NCI-H128 (cell line): Measurements from ENCODE around the gene MFSD11.
"Not testable (repeated sequence)": the region's sequence is repeated elsewhere in the genome, so short reads cannot be mapped to it uniquely, and the experiment has no call there.

Source experiments
- DNase-seq: peaks from one replicate; lab custom pipeline; 2025; ENCODE audit not compliant: unreplicated experiment; lab: John Stamatoyannopoulos, UW

The MFSD11 gene

GRCh38 chr17:76745785-76746184 lies 7.9 kb downstream of the MFSD11 start:
- not testable (repeated sequence) for DNase-seq

GRCh38 chr17:76747716-76748363 lies 9.9 kb downstream of the MFSD11 start:
- no peak for DNase-seq

GRCh38 chr17:76748657-76749056 lies 10.7 kb downstream of the MFSD11 start:
- no peak for DNase-seq

- DNase-seq: no peak
Observed at GRCh38 chr17:76751416-76751993, 13.6 kb downstream of the MFSD11 start.

- DNase-seq: no peak
Observed at GRCh38 chr17:76752006-76752405, 14.1 kb downstream of the MFSD11 start.

- no peak for DNase-seq
Observed at GRCh38 chr17:76753061-76753961, 15.4 kb downstream of the MFSD11 start.

- DNase-seq: no peak
Observed at GRCh38 chr17:76755285-76755684, 17.4 kb downstream of the MFSD11 start.

- DNase-seq: no peak
Observed at GRCh38 chr17:76757256-76757655, 19.3 kb downstream of the MFSD11 start.

- no peak for DNase-seq
Observed at GRCh38 chr17:76758570-76758969, 20.7 kb downstream of the MFSD11 start.

- no peak for DNase-seq
Observed at GRCh38 chr17:76772842-76773525, 35.1 kb downstream of the MFSD11 start.

- DNase-seq: no peak
Observed at GRCh38 chr17:76775021-76775600, 37.2 kb downstream of the MFSD11 start.

GRCh38 chr17:76781056-76781982 lies 43.4 kb downstream of the MFSD11 start:
- DNase-seq: no peak

- no peak for DNase-seq
Observed at GRCh38 chr17:76783146-76783545, 45.2 kb downstream of the MFSD11 start.

GRCh38 chr17:76784926-76785325 lies 47.0 kb downstream of the MFSD11 start:
- no peak for DNase-seq

GRCh38 chr17:76787866-76788265 lies 49.9 kb downstream of the MFSD11 start:
- DNase-seq: not testable (repeated sequence)

GRCh38 chr17:76789235-76789788 lies 51.4 kb downstream of the MFSD11 start:
- no peak for DNase-seq

- DNase-seq: no peak
Observed at GRCh38 chr17:76791053-76791980, 53.4 kb downstream of the MFSD11 start.

GRCh38 chr17:76792348-76792747 lies 54.4 kb downstream of the MFSD11 start:
- DNase-seq: no peak

- no peak for DNase-seq
Observed at GRCh38 chr17:76793775-76794174, 55.9 kb downstream of the MFSD11 start.
